Mammary epithelial cell (primary cell): ENCODE data around the gene SP140L.

Source experiments
- EZH2 ChIP-seq: IDR thresholded peaks from 2 replicates; pipeline ENCODE4 v1.6.1; 2012; ENCODE audit warnings: low read length, inconsistent platforms, borderline replicate concordance
- TF ChIP-seq, protein P1 (sequence below), 2 donors: IDR thresholded peaks in 1 of 2; conservative IDR thresholded peaks in 1 of 2; 2 replicates each; pipeline ENCODE4 v1.5.1; 2011 to 2012; ENCODE audit warnings: inconsistent platforms in 2 of 2, low read length in 2 of 2, mild to moderate bottlenecking in 2 of 2, control low read depth in 1 of 2, low read depth in 1 of 2; ENCODE audit not compliant: insufficient read depth in 1 of 2; ENCODE audit errors: extremely low read depth in 1 of 2

DNA sequence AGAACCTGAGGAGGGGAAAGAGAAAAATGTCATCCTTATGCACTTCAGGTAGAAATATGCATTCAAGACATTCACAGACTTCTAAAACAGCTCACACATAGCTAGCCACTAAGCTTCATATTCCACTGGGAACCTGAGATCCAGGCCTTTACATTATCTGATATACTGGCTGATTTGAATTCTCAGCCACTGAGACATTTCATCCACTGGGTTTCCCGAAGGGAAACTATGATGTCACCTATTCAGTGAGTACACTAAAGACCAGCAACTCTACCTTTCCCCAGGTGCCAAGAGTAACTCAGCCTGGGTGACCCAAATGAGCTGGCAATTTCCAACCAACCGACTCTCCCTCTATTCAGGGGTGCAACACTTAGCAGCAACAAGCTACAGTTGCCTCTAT is 67.3 kb downstream of the SP140L start:
- TF ChIP-seq, protein P1, sequence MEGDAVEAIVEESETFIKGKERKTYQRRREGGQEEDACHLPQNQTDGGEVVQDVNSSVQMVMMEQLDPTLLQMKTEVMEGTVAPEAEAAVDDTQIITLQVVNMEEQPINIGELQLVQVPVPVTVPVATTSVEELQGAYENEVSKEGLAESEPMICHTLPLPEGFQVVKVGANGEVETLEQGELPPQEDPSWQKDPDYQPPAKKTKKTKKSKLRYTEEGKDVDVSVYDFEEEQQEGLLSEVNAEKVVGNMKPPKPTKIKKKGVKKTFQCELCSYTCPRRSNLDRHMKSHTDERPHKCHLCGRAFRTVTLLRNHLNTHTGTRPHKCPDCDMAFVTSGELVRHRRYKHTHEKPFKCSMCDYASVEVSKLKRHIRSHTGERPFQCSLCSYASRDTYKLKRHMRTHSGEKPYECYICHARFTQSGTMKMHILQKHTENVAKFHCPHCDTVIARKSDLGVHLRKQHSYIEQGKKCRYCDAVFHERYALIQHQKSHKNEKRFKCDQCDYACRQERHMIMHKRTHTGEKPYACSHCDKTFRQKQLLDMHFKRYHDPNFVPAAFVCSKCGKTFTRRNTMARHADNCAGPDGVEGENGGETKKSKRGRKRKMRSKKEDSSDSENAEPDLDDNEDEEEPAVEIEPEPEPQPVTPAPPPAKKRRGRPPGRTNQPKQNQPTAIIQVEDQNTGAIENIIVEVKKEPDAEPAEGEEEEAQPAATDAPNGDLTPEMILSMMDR (conservative IDR thresholded peaks at IDR 0.05 in 1 of 2, IDR thresholded peaks at IDR 0.05 in 1 of 2; ENCODE audit: extremely low read depth in 1 of 2, insufficient read depth in 1 of 2, low read depth in 1 of 2, low read length in 2 of 2): no peak
- TF ChIP-seq EZH2: no peak
